CD1c-positive myeloid dendritic cell (primary cell): ENCODE results near the gene RIT2.
"Not testable (repeated sequence)": the region's sequence is repeated elsewhere in the genome, so short reads cannot be mapped to it uniquely, and the experiment has no call there.

ENCODE experiments used
- DNase-seq: peaks from one replicate; pipeline ENCODE4 v3.0.0-alpha.2; 2016; ENCODE audit errors: extremely low spot score

RIT2 gene

DNA sequence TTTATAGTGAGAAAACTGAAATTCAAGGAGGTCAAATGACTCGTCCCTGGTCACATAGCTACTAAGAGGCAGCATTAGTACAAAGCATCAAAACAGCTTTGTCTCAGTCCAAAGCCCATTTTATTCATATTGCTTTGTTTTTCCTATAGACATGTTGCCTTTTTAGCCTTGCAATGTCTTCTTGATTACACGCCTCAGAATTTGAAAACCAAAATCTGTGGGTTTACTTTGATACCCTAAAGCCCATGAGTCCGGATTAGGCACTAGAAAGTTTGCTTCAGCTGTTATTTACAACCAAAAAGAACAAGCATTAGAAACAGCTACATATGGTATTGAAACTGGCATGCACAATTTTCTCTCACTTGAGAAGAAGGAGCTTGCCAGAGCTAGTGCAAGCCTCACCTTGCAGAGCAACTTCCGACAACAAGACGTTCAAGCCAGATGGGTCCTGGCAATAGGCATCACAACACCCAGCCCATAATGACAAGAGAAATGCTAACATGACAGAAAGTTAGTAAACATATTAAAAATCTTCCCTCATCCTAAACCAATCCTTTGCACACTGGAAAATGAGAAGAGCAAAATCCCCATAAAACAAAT, 276.8 kb downstream of the RIT2 start:
- DNase-seq, result no peak

DNA sequence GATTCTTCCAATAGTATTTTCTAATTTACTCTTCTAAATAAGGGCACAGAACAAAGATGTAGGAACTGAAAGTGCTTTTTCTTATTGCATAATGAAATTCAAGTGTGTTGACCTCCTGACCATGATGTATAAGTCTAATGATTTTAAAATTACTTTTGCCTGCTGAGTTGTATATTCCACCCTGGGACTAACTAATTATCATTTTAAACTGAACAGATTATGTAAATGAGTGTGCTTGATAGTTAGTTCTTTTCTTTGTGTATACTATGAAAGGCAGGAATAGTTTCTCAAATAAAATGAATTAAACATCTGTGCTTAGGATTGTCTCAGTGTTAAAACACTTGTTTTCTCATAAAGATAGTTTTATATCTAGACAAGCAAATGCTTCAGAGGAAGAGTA, 284.5 kb downstream of the RIT2 start:
- DNase-seq, result no peak

DNA sequence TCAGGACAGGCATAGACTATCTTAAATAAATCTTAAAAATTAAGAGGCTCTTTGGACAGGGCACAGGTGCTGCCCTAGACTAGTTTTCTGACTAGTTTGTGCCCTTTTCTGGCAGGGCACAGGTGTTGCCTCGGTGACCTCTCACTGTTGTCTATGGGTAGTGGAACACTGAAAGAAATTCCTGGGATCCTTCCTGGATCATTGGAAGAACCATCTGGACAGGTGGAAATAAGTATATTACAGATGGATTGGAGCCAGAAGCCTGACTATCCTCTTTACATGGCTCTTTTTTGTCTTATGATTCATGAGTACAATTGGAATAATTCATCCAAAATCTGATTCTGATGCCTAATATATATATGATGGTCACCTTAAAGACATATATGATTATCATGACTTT, 286.6 kb downstream of the RIT2 start:
- no peak for DNase-seq

DNA sequence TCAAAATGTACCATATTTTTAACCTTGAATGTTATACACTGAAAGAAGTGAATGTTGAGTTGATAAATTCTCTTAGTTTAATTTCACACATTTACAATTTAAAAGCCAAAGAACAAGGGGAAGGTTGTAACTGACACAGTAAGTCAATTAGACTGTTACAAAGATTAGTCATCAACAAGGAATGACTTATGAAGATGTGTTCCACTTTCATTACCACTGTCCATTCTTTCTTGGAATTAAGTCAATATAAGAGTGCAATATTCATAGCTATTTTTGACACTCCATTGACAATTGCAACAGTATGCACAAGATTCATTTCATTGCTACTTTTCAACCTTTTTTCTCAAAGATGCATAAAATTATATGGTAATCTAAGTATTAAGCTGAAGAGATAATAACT, 291.3 kb downstream of the RIT2 start:
- no peak for DNase-seq

- DNase-seq, result no peak
Observed at GRCh38 chr18:42822711-42823110, 292.8 kb downstream of the RIT2 start.

GRCh38 chr18:42821492-42821891, 294.0 kb downstream of the RIT2 start:
- DNase-seq, result no peak

DNA sequence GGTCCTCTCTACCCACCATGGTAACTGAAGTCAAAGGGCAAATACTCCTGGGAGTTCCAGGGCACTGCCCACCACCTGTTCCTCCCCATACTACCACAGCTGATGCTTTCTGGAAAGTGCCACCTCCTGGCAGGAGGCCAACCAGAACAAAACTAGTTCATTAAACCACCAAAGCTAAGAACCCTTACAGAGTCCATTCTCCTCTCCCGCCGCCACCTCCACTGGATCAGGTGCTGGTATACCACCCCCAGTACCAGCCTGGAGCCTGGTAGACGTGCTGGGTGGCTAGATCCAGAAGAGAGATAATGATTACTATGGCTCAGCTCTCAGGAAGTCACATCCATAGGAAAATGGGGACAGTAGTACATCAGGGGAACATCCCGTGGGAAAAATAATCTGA, 300.9 kb downstream of the RIT2 start:
- no peak for DNase-seq

GRCh38 chr18:42814184-42814583, 301.3 kb downstream of the RIT2 start:
- no peak for DNase-seq

GRCh38 chr18:42813570-42813969, 301.9 kb downstream of the RIT2 start:
- DNase-seq, result no peak

- DNase-seq, result no peak
Observed at GRCh38 chr18:42807887-42808286, 307.6 kb downstream of the RIT2 start.

- DNase-seq, result no peak
Observed at GRCh38 chr18:42801706-42802105, 313.8 kb downstream of the RIT2 start.

DNA sequence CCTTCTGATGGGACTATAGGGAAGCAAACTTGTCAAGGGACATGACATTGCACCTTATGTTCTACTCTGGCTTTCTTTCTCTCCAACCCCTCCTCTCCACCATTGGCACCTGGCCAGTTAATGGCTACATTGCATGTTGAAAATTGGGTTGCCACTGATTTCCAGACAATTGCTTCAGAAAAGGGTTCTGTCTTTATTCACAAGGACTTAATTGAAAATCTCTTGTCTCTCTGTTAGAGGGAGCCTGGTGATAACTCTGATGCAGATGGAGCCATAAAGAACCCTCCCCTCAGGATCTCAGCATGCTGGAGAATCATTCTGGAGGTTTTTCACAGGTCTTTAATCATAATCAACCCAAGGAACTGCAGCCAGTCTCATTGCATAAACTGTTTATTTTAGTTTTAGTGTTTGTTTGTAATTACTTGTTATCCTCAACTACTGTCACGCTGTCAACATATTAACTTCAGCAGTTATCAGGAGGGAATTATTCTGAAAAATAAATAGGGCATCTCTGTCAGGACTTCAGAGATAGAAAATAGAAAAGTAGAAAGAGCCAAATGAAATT, 316.8 kb downstream of the RIT2 start:
- no peak for DNase-seq

DNA sequence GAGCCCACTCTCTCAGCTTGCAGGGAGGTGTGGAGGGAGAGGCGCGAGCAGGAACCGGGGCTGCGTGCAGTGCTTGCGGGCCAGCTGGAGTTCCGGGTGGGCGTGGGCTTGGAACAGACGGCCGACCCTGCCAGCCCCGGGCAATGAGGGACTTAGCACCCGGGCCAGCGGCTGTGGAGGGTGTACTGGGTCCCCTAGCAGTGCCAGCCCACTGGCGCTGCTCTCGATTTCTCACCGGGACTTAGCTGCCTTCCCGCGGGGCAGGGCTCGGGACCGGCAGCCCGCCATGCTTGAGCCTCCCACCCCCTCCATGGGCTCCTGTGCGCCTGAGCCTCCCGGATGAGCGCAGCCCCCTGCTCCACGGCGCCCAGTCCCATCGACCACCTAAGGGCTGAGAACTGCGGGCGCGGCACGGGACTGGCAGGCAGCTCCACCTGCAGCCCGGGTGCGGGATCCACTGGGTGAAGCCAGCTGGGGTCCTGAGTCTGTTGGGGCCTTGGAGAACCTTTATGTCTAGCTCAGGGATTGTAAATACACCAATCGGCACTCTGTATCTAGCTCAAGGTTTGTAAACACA, 320.2 kb downstream of the RIT2 start:
- DNase-seq, result not testable (repeated sequence)

GRCh38 chr18:42792731-42793130, 322.8 kb downstream of the RIT2 start:
- DNase-seq, result no peak

DNA sequence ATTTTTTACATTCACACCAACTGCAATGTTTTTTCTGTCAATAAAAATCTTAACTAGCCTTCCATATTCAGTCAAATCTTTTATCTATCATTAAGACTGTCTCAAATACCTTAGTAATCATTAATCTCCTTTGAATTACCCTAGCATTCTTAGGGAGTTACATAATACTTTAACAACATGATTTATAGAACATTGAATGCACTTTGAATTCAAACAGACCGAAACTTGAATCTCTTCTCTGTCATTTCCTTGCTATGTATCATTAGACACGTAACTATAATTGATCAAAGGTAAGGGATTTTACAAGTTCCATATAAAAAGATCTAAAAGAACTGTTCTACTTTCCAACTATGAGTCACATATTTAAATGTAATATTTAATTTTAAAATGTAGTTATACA, 330.9 kb downstream of the RIT2 start:
- no peak for DNase-seq

GRCh38 chr18:42782929-42783328, 332.6 kb downstream of the RIT2 start:
- DNase-seq, result no peak

DNA sequence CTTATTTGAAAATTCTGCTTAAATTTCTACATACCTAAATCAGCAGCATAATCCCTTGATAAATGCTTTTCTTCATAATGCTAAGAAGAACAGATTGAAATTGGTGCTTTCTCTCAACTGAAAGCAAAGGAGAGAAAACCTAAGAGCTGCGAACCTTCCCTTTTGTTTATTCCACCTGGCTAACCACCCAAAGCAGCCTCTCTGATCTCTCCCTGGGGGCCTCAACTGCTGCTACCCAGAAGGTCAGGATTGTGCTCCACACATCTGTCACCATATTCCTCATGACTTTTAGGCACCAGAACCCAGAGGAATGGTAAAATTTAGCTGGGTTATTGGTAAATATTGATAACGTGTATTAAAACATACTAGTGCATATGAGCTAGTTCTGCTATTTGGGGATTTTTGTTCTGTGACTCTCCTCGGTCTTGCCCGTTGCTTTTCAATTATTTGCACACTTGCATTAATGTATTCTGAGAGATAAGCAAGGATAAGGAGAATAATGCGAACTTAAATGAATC, 334.1 kb downstream of the RIT2 start:
- no peak for DNase-seq

DNA sequence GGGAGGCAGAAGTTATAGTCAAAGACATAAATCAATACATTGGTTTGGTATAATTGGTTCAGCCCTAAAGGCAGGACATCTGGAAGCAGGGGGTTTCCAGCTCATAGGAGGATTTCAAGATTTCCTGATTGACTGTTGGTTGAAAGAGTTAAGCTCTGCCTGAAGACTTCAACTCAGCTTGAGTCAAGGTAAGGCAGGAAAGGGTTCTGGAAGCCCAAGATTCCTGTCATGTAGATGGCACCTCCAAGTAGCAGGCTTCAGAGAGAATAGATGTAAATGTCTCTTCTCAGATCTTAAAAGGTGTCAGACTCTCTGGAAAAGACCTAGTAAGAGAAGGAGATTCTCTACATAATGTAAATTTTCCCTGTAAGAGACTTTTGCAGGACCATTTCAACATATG, 335.3 kb downstream of the RIT2 start:
- no peak for DNase-seq

DNA sequence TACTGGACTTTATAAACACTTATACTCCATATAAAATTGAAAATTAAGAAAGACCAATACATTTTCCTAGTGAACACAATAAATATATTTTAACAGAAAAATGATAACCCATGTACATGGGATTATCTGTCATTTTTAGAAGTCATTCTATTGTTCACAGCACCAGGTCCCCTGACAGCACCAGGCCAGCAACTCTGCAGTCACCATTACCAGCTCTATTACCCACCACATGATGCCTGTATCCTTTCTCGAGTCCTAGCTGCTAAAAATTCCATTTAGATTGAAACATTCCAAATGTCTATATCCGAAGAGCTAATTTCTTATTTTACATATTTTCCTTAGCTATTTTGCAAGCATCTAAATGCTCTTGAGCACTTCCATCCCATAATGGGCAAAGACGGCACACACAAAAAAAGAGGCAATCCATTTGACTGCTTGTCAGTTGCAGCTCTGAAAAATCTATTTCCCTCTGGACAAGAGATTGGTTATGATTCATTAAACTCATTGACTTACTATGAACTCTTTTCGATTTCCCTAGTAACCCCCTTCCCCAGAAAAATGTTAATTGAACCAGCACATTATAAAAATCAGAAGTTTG, 336.9 kb downstream of the RIT2 start:
- no peak for DNase-seq

DNA sequence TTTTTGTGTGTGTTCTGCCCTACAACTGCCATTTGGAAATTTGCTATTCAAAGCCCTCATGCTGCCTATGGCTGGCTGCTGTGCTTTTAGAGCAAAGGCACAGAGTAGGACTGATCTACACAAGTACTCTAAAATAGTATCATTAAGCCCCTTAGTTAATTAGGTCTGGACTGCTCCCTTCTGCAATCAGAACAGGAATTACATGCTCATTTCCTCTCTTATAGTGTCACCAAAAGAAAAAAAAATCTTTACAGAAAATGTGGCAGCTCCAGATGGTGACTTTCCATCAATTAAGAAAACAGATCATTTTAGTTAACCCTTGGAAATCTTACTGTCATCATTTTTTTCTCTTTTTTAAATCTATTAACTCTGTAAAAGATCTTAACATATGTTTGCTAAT, 337.5 kb downstream of the RIT2 start:
- no peak for DNase-seq

GRCh38 chr18:42773870-42774269, 341.6 kb downstream of the RIT2 start:
- no peak for DNase-seq

DNA sequence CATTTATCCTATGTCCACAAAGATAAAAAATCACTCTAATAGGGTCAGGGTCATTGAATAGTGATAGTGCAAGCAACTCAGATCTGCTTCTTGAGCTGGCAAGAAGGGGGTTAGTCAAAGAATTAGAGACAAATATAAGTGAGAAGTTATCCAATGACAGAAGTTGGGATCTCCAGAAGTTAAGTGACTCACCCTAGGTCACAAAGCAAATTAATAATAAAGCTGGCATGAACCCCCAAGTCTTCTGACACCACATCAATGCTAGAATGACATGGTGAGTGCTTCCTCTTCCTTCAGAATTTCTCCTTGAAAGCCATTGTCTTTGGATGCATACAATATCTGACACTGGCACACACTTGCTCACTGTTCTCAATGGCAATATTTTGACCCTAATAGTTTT, 343.5 kb downstream of the RIT2 start:
- DNase-seq, result no peak

GRCh38 chr18:42765302-42765701, 350.2 kb downstream of the RIT2 start:
- no peak for DNase-seq
